ENCODE measurements around the gene RDH5. TPM values are rescaled to one million over a fixed set of nuclear protein-coding genes. Genes with fewer than 3 reads are reported as not detected.

The RDH5 gene
- total RNA-seq, 4 donors from 2014 or later: 0.94 to 9.7 (median 6.8) TPM

DNA sequence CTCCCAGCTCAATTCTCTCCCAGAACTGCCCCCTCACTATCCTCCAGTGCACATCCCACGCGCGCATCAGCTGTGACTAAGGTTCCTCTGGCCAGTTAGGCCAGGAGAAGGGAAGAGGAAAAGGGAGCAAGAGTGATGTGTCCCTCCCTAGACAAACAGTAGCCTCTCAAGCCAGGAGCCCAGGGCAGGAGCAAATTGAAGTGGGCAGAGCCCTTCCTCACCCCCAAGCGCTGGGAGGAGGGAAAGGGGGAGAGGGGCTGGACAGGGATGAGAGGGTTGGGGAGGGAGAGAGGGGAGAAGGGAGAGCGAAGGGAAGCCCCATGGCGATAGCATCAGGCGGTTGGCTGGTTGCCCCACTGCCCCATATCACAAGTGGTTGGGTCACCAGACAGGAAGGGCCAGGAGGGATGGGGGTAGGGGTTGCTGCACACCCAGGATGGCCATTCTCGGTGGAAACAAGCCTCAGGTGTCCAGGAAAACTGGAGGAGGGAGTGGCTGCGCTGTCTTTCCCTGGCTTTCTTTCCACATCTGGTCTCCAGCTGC lies 7.5 kb downstream of the RDH5 start:
- intact Hi-C loops (cut with DNase I): no loop called here
- Histone ChIP-seq H3K27ac (peak overlapping the region; percentile 89 to 98 (median 96)), H3K4me1 (peaks cover 43 to 61% of the 10 kb centered on the region in 2 donors)

DNA sequence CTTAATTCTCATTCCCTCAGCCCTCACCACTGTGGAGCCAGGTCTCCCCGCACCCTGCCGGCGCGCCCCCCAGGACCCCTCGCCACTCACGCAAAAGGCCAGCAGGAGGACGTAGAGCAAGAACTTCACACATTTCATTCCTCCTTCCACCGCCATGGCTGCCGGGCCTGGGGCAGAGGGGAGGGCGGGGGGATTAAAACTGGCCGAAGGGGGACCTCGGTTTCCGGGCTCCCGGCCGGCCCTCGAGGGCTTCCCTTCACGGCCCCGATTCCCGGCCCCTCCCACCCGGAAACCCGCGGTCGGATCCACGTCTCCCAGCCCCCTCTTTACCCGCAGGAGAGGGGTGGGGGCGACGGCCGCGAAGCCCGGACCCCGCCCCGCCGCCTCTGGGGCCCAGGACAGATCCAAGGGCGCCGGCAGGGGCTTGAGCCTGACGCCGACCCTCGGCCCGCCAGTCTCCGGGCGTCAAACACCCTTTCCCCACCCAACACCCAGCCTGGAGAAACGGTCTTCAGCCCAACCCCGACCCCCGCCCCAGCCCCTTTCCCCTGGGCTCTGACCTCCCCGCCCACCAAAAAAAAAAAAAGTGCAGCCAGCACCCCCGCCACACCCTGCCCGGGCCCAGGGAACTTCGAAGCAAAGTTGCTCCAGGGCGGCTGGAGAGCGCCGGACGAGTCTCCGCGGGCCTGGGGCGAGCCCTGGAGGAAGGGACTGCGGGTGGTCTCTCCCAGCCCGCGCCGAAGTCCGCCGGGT lies 8.2 kb downstream of the RDH5 start:
- WGBS, 2 donors: 1 to 3% methylated on average over 9 to 21 of the region's 61 CpGs
- intact Hi-C loops (cut with DNase I): no loop called here
- peaks cover 24 to 27% of the 10 kb centered on the region in 2 donors for H3K36me3 ChIP-seq
- H3K9me3 ChIP-seq: no peaks in the 10 kb centered on the region
- DNase-seq: peak; percentile 87 to 88
- H3K27me3 ChIP-seq: no peaks in the 10 kb centered on the region
- TF ChIP-seq, protein P1, sequence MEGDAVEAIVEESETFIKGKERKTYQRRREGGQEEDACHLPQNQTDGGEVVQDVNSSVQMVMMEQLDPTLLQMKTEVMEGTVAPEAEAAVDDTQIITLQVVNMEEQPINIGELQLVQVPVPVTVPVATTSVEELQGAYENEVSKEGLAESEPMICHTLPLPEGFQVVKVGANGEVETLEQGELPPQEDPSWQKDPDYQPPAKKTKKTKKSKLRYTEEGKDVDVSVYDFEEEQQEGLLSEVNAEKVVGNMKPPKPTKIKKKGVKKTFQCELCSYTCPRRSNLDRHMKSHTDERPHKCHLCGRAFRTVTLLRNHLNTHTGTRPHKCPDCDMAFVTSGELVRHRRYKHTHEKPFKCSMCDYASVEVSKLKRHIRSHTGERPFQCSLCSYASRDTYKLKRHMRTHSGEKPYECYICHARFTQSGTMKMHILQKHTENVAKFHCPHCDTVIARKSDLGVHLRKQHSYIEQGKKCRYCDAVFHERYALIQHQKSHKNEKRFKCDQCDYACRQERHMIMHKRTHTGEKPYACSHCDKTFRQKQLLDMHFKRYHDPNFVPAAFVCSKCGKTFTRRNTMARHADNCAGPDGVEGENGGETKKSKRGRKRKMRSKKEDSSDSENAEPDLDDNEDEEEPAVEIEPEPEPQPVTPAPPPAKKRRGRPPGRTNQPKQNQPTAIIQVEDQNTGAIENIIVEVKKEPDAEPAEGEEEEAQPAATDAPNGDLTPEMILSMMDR (IDR thresholded peaks at IDR 0.05): no peak
- TF ChIP-seq POLR2A (IDR thresholded peaks at IDR 0.05): peak in 1 of 2 donors; percentile 9
- H3K4me3 ChIP-seq (replicated peaks in 1 of 3): peak overlapping the region; percentile 62 to 90 (median 85)
- peaks cover 39 to 54% of the 10 kb centered on the region in 2 donors for H3K4me1 ChIP-seq
- H3K27ac ChIP-seq: peak overlapping the region; percentile 89 to 98 (median 96)

More for the DNA sequence above, 7.5 kb downstream of the RDH5 start:
- WGBS, 2 donors: 10 to 13% methylated on average over 9 of the region's 9 CpGs
- H3K4me3 ChIP-seq (replicated peaks in 1 of 3): peak overlapping the region; percentile 62 to 90 (median 85)
- H3K36me3 ChIP-seq: peaks cover 24 to 27% of the 10 kb centered on the region in 2 donors
- TF ChIP-seq POLR2A (IDR thresholded peaks at IDR 0.05): no peak
- TF ChIP-seq, protein P1 (IDR thresholded peaks at IDR 0.05): no peak
- DNase-seq: peak; percentile 76 to 85
- no peaks in the 10 kb centered on the region for H3K27me3 ChIP-seq
- no peaks in the 10 kb centered on the region for H3K9me3 ChIP-seq

DNA sequence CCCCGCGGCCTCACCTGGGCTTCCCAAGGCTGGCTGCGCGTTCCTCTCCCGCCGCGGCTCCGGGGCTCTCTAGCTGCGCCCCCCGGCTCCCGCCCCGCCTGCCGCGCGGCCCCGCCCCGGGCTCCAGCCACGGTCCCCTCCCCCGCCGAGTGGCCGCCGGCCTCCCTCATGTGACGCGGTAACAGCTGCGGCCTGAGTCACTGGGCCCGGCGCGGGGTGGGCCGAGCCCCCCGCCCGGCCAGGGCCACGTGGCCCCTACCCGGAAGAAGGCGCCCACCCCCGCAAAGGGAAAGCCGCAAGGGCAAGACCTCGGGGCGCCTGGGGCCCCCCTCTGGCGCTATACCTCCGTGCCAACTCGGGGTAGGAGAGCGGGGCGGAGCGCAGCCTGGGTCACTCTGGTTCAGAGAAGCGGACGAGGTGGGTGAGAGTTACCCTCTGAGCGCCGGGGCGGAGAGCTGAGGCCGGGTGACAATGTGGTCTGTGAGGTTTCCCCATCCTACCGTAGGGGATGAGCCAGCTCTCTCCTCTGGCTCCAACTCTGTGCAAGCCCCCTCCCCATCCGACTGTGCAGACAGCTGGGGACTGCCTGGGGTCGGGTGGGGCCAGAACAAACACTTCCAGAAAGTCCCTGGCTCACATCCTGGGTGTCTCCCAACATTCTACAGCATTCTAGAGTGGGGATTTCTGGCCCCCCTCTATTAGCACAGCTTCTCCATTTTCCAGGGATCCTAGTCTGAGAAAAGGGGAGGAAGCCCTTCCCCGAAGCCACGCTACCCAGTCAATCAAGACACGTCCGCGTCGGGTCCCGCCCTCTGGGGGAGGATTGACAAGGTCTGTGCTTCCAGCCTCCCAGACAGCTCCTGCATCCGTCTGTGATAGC lies 9.0 kb downstream of the RDH5 start, which contains the start of gene CD63:
Gene CD63, minus strand, starts transcription at position 71 of the 880 bp plus-strand sequence. CDS start 668 bp downstream, outside the sequence.
- Histone ChIP-seq H3K4me1 (peaks cover 31 to 46% of the 10 kb centered on the region in 2 donors), H3K4me3 (replicated peaks in 1 of 3) (peak within 1 kb of the TSS; percentile 62 to 90 (median 85)), H3K9me3 (no peaks in the 10 kb centered on the region), H3K27ac (peak within 1 kb of the TSS; percentile 89 to 98 (median 96)), H3K27me3 (no peaks in the 10 kb centered on the region), H3K36me3 (peaks cover 21 to 24% of the 10 kb centered on the region in 2 donors)
- WGBS, 2 donors: 0 to 5% methylated on average over 4 to 11 of the region's 61 CpGs
- intact Hi-C loops (cut with DNase I): no loop called here
- DNase-seq: peak; percentile 94
- TF ChIP-seq POLR2A (IDR thresholded peaks at IDR 0.05): peak; percentile 64 to 87
- TF ChIP-seq, protein P1 (IDR thresholded peaks at IDR 0.05): no peak

DNA sequence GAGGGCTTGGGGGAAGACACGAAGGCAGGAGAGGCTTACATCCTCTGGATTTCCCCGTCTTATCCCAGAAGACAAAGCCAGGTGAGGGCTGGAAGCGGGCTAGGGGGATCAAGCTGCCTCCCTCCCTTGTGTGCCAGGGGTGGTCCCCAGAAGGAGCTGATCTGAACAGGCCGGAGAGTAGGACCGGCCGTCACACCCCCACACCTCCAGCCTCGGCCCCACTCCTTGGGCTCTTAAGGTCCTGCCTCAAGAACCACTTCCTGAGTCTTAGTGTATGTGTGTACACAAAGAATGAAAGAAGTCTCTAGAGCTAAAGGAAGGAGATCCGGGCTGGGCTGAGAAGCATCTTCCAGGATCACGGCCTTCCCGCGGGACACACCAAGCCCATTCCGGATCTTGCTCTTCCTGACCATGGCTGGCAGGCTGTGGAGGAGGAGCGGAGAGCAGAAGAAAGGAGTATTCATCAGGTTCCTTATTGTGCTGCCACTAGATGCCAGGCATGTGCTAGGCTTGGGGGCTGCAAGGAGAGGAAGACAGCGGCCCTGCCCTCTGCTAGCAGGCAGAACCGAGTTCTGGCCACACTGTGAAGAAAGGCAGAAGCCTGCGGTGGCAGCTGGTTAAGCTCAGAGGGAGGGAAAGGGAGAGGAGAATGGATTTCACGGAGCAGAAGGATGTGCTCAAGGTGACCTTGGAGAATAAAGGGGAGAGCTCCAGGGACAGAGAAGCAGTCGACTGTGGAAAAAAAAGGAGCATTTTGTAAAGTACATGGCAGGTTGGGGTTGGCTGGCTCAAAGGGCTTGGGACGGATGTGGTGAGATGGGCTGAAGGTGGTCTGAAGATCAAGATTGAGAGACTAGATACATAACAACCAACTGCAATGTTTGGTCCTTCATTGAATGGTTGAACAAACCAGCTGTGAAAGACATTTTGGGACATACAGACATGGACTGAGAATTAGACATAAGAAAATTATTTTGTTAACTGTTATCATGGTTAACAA lies 9.9 kb downstream of the RDH5 start:
- peak; percentile 39 to 41 for DNase-seq
- no peaks in the 10 kb centered on the region for H3K27me3 ChIP-seq
- 10 to 12% methylated on average over 16 to 19 of the region's 19 CpGs for WGBS, 2 donors
- H3K36me3 ChIP-seq: peaks cover 12 to 17% of the 10 kb centered on the region in 2 donors
- H3K4me3 ChIP-seq (replicated peaks in 1 of 3): peak overlapping the region; percentile 10 to 90 (median 85)
- no peaks in the 10 kb centered on the region for H3K9me3 ChIP-seq
- peak overlapping the region; percentile 89 to 98 (median 96) for H3K27ac ChIP-seq
- intact Hi-C loops (cut with DNase I): no loop called here
- peaks cover 26 to 37% of the 10 kb centered on the region in 2 donors for H3K4me1 ChIP-seq
- TF ChIP-seq, protein P1 (IDR thresholded peaks at IDR 0.05): no peak
- TF ChIP-seq POLR2A (IDR thresholded peaks at IDR 0.05): no peak
